ENCODE data around the gene SLC10A7. TPM values are rescaled to one million over a fixed set of nuclear protein-coding genes. Genes with fewer than 3 reads are reported as not detected.

Gene SLC10A7
- total and polyA plus RNA-seq, 10 of the 15 experiments (the other 5 are each of a cell fraction or from before 2014, with no cell fraction given), result 4.6 to 23.7 (median 15.6) TPM

DNA sequence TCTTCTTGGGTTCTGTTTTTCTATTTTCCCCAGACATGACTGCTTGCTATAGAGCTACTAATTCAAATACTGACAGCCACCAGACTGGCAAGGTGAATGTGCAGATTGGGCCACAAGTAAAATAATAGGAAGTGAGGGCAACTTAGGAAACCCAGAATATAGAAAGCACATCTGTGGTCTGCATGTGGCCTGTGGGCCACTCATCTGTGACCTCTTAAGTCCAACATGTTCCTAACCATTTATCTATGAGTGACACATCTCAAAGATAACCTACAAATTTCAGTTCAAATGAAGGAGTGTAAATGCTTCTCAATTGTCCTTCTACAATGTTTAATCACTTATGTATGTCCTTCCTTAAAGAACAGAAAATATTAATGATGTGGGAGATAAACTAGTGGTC, 178.5 kb downstream of the SLC10A7 start:
- H3K4me3 ChIP-seq, result no peak overlapping the region
- peak; percentile 53 for DNase-seq (ENCODE audit: low read depth, low spot score)
- intact Hi-C loops (cut with micrococcal nuclease; ENCODE audit: unreplicated experiment), result loop anchor here (1.0 to 10.0 kb wide), 8 partner anchors 178 to 752 kb away; partner anchors contain the start of gene SLC10A7
- RAD21 ChIA-PET (ENCODE audit: unreplicated experiment), result interaction anchor here (0.9 to 4.4 kb wide), 16 partner anchors 9 to 754 kb away, joined by 3 to 28 read pairs (median 4); partner anchors contain the start of gene SLC10A7
- H4K20me1 ChIP-seq (ENCODE audit: control insufficient read depth, insufficient read depth), result no peaks in the 10 kb centered on the region; the same call in 1 of the 2 replicates
- H3K79me2 ChIP-seq (ENCODE audit: control insufficient read depth, insufficient read depth, low read length), result no peaks in the 10 kb centered on the region
- no peak overlapping the region for H3K9ac ChIP-seq (ENCODE audit: control insufficient read depth, insufficient read depth, low read length)
- SMC1A ChIA-PET (ENCODE audit: uncharacterized antibody, unreplicated experiment), result interaction anchor here (0.6 to 3.9 kb wide), 23 partner anchors 9 to 754 kb away, joined by 3 to 43 read pairs (median 4); no protein-coding TSS in a partner anchor
- CTCF ChIA-PET, result interaction anchor here (0.6 to 15.2 kb wide), 37 partner anchors 11 to 1247 kb away, joined by 3 to 173 read pairs (median 4); partner anchors contain the start of gene SLC10A7
- no peaks in the 10 kb centered on the region for H3K9me3 ChIP-seq (replicated peaks; ENCODE audit: control insufficient read depth, insufficient read depth, low read length)
- POLR2A ChIA-PET, result no interaction called here
- no peak overlapping the region for H3K4me2 ChIP-seq (ENCODE audit: control insufficient read depth, insufficient read depth)
- ATAC-seq, result peak; percentile 90
- in situ Hi-C loops (cut with MboI), result no loop called here
- H3K27me3 ChIP-seq (replicated peaks in 1 of 2; ENCODE audit: control insufficient read depth in 2 of 2, insufficient read depth in 2 of 2, low read length in 1 of 2), result no peaks in the 10 kb centered on the region
- H3K4me1 ChIP-seq (ENCODE audit: control insufficient read depth, insufficient read depth, low read length), result peaks cover 13% of the 10 kb centered on the region
- no peak overlapping the region for H3K27ac ChIP-seq (ENCODE audit: control insufficient read depth, insufficient read depth)
- no peak for FAIRE-seq
- no TSS peak for BruUV-seq (replicated peaks)
- H3K36me3 ChIP-seq (ENCODE audit: control insufficient read depth in 2 of 2, insufficient read depth in 2 of 2, low read length in 1 of 2), result no peaks in the 10 kb centered on the region
- no peak overlapping the region for H2AFZ ChIP-seq (ENCODE audit: control insufficient read depth, low read depth, low read length)
- TF ChIP-seq GABPA (IDR thresholded peaks at IDR 0.05; ENCODE audit: low read depth), result no peak
- no peak for TF ChIP-seq BMI1 (IDR thresholded peaks at IDR 0.05; ENCODE audit: borderline replicate concordance)
- TF ChIP-seq CHD1 (IDR thresholded peaks at IDR 0.05; ENCODE audit: low read depth, low read length), result no peak
- TF ChIP-seq, protein P1, sequence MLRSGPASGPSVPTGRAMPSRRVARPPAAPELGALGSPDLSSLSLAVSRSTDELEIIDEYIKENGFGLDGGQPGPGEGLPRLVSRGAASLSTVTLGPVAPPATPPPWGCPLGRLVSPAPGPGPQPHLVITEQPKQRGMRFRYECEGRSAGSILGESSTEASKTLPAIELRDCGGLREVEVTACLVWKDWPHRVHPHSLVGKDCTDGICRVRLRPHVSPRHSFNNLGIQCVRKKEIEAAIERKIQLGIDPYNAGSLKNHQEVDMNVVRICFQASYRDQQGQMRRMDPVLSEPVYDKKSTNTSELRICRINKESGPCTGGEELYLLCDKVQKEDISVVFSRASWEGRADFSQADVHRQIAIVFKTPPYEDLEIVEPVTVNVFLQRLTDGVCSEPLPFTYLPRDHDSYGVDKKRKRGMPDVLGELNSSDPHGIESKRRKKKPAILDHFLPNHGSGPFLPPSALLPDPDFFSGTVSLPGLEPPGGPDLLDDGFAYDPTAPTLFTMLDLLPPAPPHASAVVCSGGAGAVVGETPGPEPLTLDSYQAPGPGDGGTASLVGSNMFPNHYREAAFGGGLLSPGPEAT (IDR thresholded peaks at IDR 0.05; ENCODE audit: low read depth), result no peak
- no peak for TF ChIP-seq BRCA1 (IDR thresholded peaks at IDR 0.05; ENCODE audit: low read depth, low read length)
- TF ChIP-seq, protein P2, sequence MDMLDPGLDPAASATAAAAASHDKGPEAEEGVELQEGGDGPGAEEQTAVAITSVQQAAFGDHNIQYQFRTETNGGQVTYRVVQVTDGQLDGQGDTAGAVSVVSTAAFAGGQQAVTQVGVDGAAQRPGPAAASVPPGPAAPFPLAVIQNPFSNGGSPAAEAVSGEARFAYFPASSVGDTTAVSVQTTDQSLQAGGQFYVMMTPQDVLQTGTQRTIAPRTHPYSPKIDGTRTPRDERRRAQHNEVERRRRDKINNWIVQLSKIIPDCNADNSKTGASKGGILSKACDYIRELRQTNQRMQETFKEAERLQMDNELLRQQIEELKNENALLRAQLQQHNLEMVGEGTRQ (IDR thresholded peaks at IDR 0.05; ENCODE audit: borderline replicate concordance, low read depth, low read length), result no peak
- peak; percentile 75; the same call in 1 of the 2 replicates for TF ChIP-seq PAX5 (IDR thresholded peaks at IDR 0.05; ENCODE audit: borderline replicate concordance, low read depth, low read length)
- TF ChIP-seq, protein P3, sequence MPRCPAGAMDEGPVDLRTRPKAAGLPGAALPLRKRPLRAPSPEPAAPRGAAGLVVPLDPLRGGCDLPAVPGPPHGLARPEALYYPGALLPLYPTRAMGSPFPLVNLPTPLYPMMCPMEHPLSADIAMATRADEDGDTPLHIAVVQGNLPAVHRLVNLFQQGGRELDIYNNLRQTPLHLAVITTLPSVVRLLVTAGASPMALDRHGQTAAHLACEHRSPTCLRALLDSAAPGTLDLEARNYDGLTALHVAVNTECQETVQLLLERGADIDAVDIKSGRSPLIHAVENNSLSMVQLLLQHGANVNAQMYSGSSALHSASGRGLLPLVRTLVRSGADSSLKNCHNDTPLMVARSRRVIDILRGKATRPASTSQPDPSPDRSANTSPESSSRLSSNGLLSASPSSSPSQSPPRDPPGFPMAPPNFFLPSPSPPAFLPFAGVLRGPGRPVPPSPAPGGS (IDR thresholded peaks at IDR 0.05; ENCODE audit: borderline replicate concordance, insufficient read depth, low read depth, low read length, poor library complexity, severe bottlenecking), result no peak
- TF ChIP-seq NFIC (IDR thresholded peaks at IDR 0.05; ENCODE audit: low read depth, low read length), result peak; percentile 27; the same call in 1 of the 2 replicates
- TF ChIP-seq, protein P4, sequence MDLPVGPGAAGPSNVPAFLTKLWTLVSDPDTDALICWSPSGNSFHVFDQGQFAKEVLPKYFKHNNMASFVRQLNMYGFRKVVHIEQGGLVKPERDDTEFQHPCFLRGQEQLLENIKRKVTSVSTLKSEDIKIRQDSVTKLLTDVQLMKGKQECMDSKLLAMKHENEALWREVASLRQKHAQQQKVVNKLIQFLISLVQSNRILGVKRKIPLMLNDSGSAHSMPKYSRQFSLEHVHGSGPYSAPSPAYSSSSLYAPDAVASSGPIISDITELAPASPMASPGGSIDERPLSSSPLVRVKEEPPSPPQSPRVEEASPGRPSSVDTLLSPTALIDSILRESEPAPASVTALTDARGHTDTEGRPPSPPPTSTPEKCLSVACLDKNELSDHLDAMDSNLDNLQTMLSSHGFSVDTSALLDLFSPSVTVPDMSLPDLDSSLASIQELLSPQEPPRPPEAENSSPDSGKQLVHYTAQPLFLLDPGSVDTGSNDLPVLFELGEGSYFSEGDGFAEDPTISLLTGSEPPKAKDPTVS (IDR thresholded peaks at IDR 0.05; ENCODE audit: low read depth, low read length), result no peak
- TF ChIP-seq FOXK2 (IDR thresholded peaks at IDR 0.05), result no peak
- no peak for TF ChIP-seq TBL1XR1 (IDR thresholded peaks at IDR 0.05; ENCODE audit: low read depth, low read length)
- TF ChIP-seq PAX8 (IDR thresholded peaks at IDR 0.05), result no peak
- 0 out of 2 replicates have a peak, but pooled peaks have one; percentile 11 for TF ChIP-seq MTA2 (IDR thresholded peaks at IDR 0.05; ENCODE audit: low read depth)
- TF ChIP-seq SREBF2 (IDR thresholded peaks at IDR 0.05; ENCODE audit: low read length), result no peak
- no peak for TF ChIP-seq RFX5 (IDR thresholded peaks at IDR 0.05; ENCODE audit: low read depth, low read length)
- TF ChIP-seq NR2C1 (IDR thresholded peaks at IDR 0.05), result no peak
- no peak for TF ChIP-seq NFYA (IDR thresholded peaks at IDR 0.05; ENCODE audit: borderline replicate concordance, low read depth, low read length)
